B cell (primary cell): ENCODE measurements around the gene GNB3. TPM values are rescaled to one million over a fixed set of nuclear protein-coding genes. Genes with fewer than 3 reads are reported as not detected.

Experiments
- ATAC-seq: fragments of 200-7000 bp; cut with Tn5 transposase; one replicate; pipeline ENCODE4 v1.10.0; 2021; ENCODE audit warnings: low read depth, mild to moderate bottlenecking, moderate number of reproducible peaks, moderate library complexity
- CTCF ChIA-PET: fragments of 350-600 bp; sonication (Branson Sonifier 250); formaldehyde crosslinking; loops from one replicate; lab custom pipeline; 2021; ENCODE audit warnings: antibody characterized with exemption, inconsistent platforms; lab: Charles Lee
- POLR2A ChIA-PET: fragments of 350-600 bp; sonication (Branson Sonifier 250); formaldehyde crosslinking; loops from one replicate; lab custom pipeline; 2021; ENCODE audit warnings: antibody characterized with exemption; lab: Charles Lee
- DNase-seq: peaks from one replicate; pipeline ENCODE4 v3.0.0; 2013
- H2AFZ ChIP-seq: 2 replicates; pipeline ENCODE4 v1.6.1; 2012; ENCODE audit warnings: mild to moderate bottlenecking, low read depth, low read length; ENCODE audit not compliant: insufficient read depth, poor library complexity, severe bottlenecking
- H3K27ac ChIP-seq, 2 donors: 1 replicate in 1 of 2; 2 replicates in 1 of 2; pipeline ENCODE4 v1.5.1; 2012 to 2013; ENCODE audit warnings: low read length in 2 of 2, mild to moderate bottlenecking in 2 of 2, moderate library complexity in 1 of 2
- H3K27me3 ChIP-seq, 4 experiments: fragments of 200-600 bp in 1 of 4; sonication (generic) in 1 of 4; replicated peaks in 1 of 4; 1 replicate in 2 of 4; 2 replicates in 2 of 4; pipeline versions ENCODE4 v1.6.1 to v1.7.0; 2013 to 2016; ENCODE audit warnings: low read length in 3 of 4, mild to moderate bottlenecking in 2 of 4, mixed read lengths in 1 of 4, moderate library complexity in 1 of 4; ENCODE audit not compliant: insufficient read depth in 4 of 4, control insufficient read depth in 3 of 4; ENCODE audit errors: control extremely low read depth in 1 of 4
- H3K36me3 ChIP-seq, 2 experiments: replicated peaks in 1 of 2; 1 replicate in 1 of 2; 2 replicates in 1 of 2; pipeline versions ENCODE4 v1.6.1 to v1.7.1; 2013; ENCODE audit warnings: low read length in 1 of 2; ENCODE audit not compliant: insufficient read depth in 2 of 2, control insufficient read depth in 1 of 2; ENCODE audit errors: control extremely low read depth in 1 of 2, extremely low read depth in 1 of 2
- H3K4me1 ChIP-seq, 2 donors: fragments of 200-600 bp in 1 of 2; sonication (generic) in 1 of 2; 1 replicate in 1 of 2; 2 replicates in 1 of 2; pipeline versions ENCODE4 v1.5.1 to v1.6.1; 2013 to 2017; ENCODE audit warnings: low read length in 2 of 2; ENCODE audit not compliant: control insufficient read depth in 2 of 2, insufficient read depth in 2 of 2
- H3K4me2 ChIP-seq: replicated peaks from 2 replicates; pipeline ENCODE3; 2012; ENCODE audit warnings: mild to moderate bottlenecking, low read depth, low read length; ENCODE audit not compliant: poor library complexity, severe bottlenecking
- H3K4me3 ChIP-seq, 5 experiments: fragments of 200-600 bp in 1 of 5; sonication (generic) in 1 of 5; 1 replicate in 3 of 5; 2 replicates in 2 of 5; pipeline versions ENCODE4 v1.5.1 to v1.7.0; 2011 to 2016; ENCODE audit warnings: low read length in 4 of 5, mild to moderate bottlenecking in 4 of 5, low read depth in 2 of 5, control low read depth in 1 of 5, moderate library complexity in 1 of 5; ENCODE audit not compliant: insufficient read depth in 1 of 5; ENCODE audit errors: control extremely low read depth in 1 of 5, extremely low read depth in 1 of 5
- H3K79me2 ChIP-seq: fragments of 200-600 bp; sonication (generic); one replicate; pipeline ENCODE4 v1.6.0; 2016; ENCODE audit warnings: low read length; ENCODE audit not compliant: control insufficient read depth, insufficient read depth
- H3K9ac ChIP-seq: fragments of 200-600 bp; sonication (generic); 2 replicates; pipeline ENCODE4 v1.6.1; 2017; ENCODE audit warnings: mild to moderate bottlenecking, low read length, moderate library complexity
- H3K9me3 ChIP-seq, 3 donors: one replicate each; pipeline versions ENCODE4 v1.6.1 to v1.7.1; 2013; ENCODE audit warnings: low read length in 2 of 3; ENCODE audit not compliant: control insufficient read depth in 2 of 3, insufficient read depth in 1 of 3; ENCODE audit errors: control extremely low read depth in 1 of 3
- H4K20me1 ChIP-seq: 2 replicates; pipeline ENCODE4 v1.6.0; 2012; ENCODE audit warnings: mild to moderate bottlenecking, low read length; ENCODE audit not compliant: insufficient read depth, control insufficient read depth, poor library complexity, severe bottlenecking
- H3K27ac Mint-ChIP-seq: one replicate; pipeline ENCODE4 v1.8.0; 2021; ENCODE audit warnings: mixed read lengths
- H3K27me3 Mint-ChIP-seq: one replicate; pipeline ENCODE4 v1.8.0; 2021; ENCODE audit warnings: mixed read lengths
- H3K4me1 Mint-ChIP-seq: one replicate; pipeline ENCODE4 v1.8.0; 2021; ENCODE audit warnings: mixed read lengths
- H3K4me3 Mint-ChIP-seq: one replicate; pipeline ENCODE4 v1.8.0; 2021; ENCODE audit warnings: mixed read lengths
- H3K9me3 Mint-ChIP-seq: one replicate; pipeline ENCODE4 v1.8.0; 2022; ENCODE audit warnings: mixed read lengths; ENCODE audit not compliant: insufficient read depth
- CTCF ChIP-seq: fragments of 200-600 bp; IDR thresholded peaks from one replicate; pipeline ENCODE4 v1.8.0; 2022; ENCODE audit warnings: antibody characterized with exemption, mild to moderate bottlenecking
- EZH2 ChIP-seq: IDR thresholded peaks from 2 replicates; pipeline ENCODE4 v1.6.1; 2012; ENCODE audit warnings: borderline replicate concordance, low read depth, mild to moderate bottlenecking, moderate library complexity, low read length; ENCODE audit not compliant: insufficient read depth, poor library complexity, severe bottlenecking
- WGBS: methylation state at CpG from one replicate; pipeline ENCODE4 v1.1.5; 2013; ENCODE audit warnings: missing lambda C conversion rate; ENCODE audit not compliant: insufficient coverage; 5-methylcytosine and 5-hydroxymethylcytosine counted together
- intact Hi-C: fragments of 100-400 bp; cut with micrococcal nuclease; formaldehyde crosslinking; loops from one replicate; pipeline ENCODE4 v1.10.0; 2022
- polyA plus RNA-seq: library from polyadenylated mRNA; depleted of rRNA; stranded (reverse); fragments of >200 nt; gene quantifications from 2 replicates; pipeline ENCODE4 v1.2.3, GENCODE V29; 2012
- total RNA-seq, 2 donors: library from RNA; stranded (reverse); fragments of 120-200 nt in 1 of 2; gene quantifications; 1 replicate in 1 of 2; 2 replicates in 1 of 2; pipeline versions ENCODE4 v1.2.3 to v1.2.4, GENCODE V29; 2013 to 2022

GNB3 gene
- total and polyA plus RNA-seq, 2 donors (not counting 1 experiment from before 2014, with no cell fraction given): 0.27 to 0.49 TPM

- CTCF ChIA-PET: interaction anchor here (1.1 to 3.1 kb wide), 6 partner anchors 11 to 261 kb away, joined by 3 to 11 read pairs (median 4); partner anchors contain the start of gene C1RL
- H3K27me3 ChIP-seq: peaks cover 0 to 2% (median 0%) of the 10 kb centered on the region in 4 experiments
- H3K9me3 Mint-ChIP-seq: no peaks in the 10 kb centered on the region
- H3K4me1 Mint-ChIP-seq: peaks cover 14% of the 10 kb centered on the region
- no peak overlapping the region for H3K4me3 ChIP-seq
- DNase-seq (no peak), ATAC-seq (no peak)
- 100% methylated on average over 1 of the region's 2 CpGs for WGBS
- no peaks in the 10 kb centered on the region for H4K20me1 ChIP-seq
- H3K9ac ChIP-seq: no peak overlapping the region
- no peak overlapping the region for H3K4me3 Mint-ChIP-seq
- H3K27me3 Mint-ChIP-seq: no peaks in the 10 kb centered on the region
- H3K4me2 ChIP-seq: no peak overlapping the region
- intact Hi-C loops: no loop called here
- POLR2A ChIA-PET: no interaction called here
- H3K4me1 ChIP-seq: peaks cover 0 to 15% of the 10 kb centered on the region in 2 donors
- TF ChIP-seq CTCF (no peak), EZH2 (no peak)
- no peak overlapping the region for H3K27ac ChIP-seq
- no peaks in the 10 kb centered on the region for H3K36me3 ChIP-seq
- no peak overlapping the region for H3K27ac Mint-ChIP-seq
- H2AFZ ChIP-seq: no peak overlapping the region
- H3K9me3 ChIP-seq: no peaks in the 10 kb centered on the region
- H3K79me2 ChIP-seq: peaks cover 5% of the 10 kb centered on the region
Observed at GRCh38 chr12:6847676-6848075, 7.0 kb downstream of the GNB3 start.

GRCh38 chr12:6849427-6849826 is 8.7 kb downstream of the GNB3 start:
- Histone ChIP-seq H3K36me3 (peaks cover 0 to 4% of the 10 kb centered on the region in 2 experiments), H3K4me3 (no peak overlapping the region), H3K4me1 (peaks cover 6 to 23% of the 10 kb centered on the region in 2 donors), H3K27me3 (no peaks in the 10 kb centered on the region), H3K9me3 (no peaks in the 10 kb centered on the region), H2AFZ (no peak overlapping the region), H3K79me2 (peaks cover 12% of the 10 kb centered on the region), H3K27ac (no peak overlapping the region), H4K20me1 (no peaks in the 10 kb centered on the region), H3K9ac (no peak overlapping the region), H3K4me2 (no peak overlapping the region)
- intact Hi-C loops: no loop called here
- TF ChIP-seq EZH2 (no peak), CTCF (no peak)
- Mint-ChIP-seq H3K9me3 (no peaks in the 10 kb centered on the region), H3K4me1 (peaks cover 23% of the 10 kb centered on the region), H3K4me3 (no peak overlapping the region), H3K27me3 (no peaks in the 10 kb centered on the region), H3K27ac (no peak overlapping the region)
- CTCF ChIA-PET: interaction anchor here (1.7 to 6.7 kb wide), 3 partner anchors 13 to 90 kb away, joined by 3 to 136 read pairs (median 11); partner anchors contain the start of genes SPSB2 and TPI1
- ATAC-seq (no peak), DNase-seq (no peak)
- 0% methylated on average over 1 of the region's 2 CpGs for WGBS
- POLR2A ChIA-PET: no interaction called here
